BLaER1 treated with 17β-estradiol and CSF1 and Interleukin-3, amounts not matched to agents 10 nM and 100 nM (cell line): ENCODE results near the gene IGFBP5.

Experiments
- H3K27ac ChIP-seq, 11 experiments: shearing (Covaris generic); formaldehyde crosslinking; 2 replicates each; pipeline ENCODE4 v1.8.1; 2022
- H3K27me3 ChIP-seq, 11 experiments: shearing (Covaris generic); formaldehyde crosslinking; 2 replicates each; pipeline ENCODE4 v1.8.1; 2022
- H3K36me3 ChIP-seq, 11 experiments: shearing (Covaris generic); formaldehyde crosslinking; 2 replicates each; pipeline ENCODE4 v1.8.1; 2022
- H3K4me1 ChIP-seq, 10 experiments: shearing (Covaris generic); formaldehyde crosslinking; 2 replicates each; pipeline ENCODE4 v1.8.1; 2022
- H3K4me2 ChIP-seq, 11 experiments: shearing (Covaris generic); formaldehyde crosslinking; 2 replicates each; pipeline ENCODE4 v1.8.1; 2022
- H3K4me3 ChIP-seq, 10 experiments: shearing (Covaris generic); formaldehyde crosslinking; 2 replicates each; pipeline ENCODE4 v1.8.1; 2022
- H3K9ac ChIP-seq, 11 experiments: shearing (Covaris generic); formaldehyde crosslinking; 2 replicates each; pipeline ENCODE4 v1.8.1; 2022
- H3K9me3 ChIP-seq, 11 experiments: shearing (Covaris generic); formaldehyde crosslinking; replicated peaks in 1 of 11; 2 replicates each; pipeline ENCODE4 v1.8.1; 2022
- H4K20me1 ChIP-seq, 11 experiments: shearing (Covaris generic); formaldehyde crosslinking; 2 replicates each; pipeline ENCODE4 v1.8.1; 2022
- Cebpa-rat ChIP-seq, 11 experiments: shearing (Covaris generic); IDR thresholded peaks; 2 replicates each; pipeline ENCODE4 v1.8.1; 2022

IGFBP5 gene

DNA sequence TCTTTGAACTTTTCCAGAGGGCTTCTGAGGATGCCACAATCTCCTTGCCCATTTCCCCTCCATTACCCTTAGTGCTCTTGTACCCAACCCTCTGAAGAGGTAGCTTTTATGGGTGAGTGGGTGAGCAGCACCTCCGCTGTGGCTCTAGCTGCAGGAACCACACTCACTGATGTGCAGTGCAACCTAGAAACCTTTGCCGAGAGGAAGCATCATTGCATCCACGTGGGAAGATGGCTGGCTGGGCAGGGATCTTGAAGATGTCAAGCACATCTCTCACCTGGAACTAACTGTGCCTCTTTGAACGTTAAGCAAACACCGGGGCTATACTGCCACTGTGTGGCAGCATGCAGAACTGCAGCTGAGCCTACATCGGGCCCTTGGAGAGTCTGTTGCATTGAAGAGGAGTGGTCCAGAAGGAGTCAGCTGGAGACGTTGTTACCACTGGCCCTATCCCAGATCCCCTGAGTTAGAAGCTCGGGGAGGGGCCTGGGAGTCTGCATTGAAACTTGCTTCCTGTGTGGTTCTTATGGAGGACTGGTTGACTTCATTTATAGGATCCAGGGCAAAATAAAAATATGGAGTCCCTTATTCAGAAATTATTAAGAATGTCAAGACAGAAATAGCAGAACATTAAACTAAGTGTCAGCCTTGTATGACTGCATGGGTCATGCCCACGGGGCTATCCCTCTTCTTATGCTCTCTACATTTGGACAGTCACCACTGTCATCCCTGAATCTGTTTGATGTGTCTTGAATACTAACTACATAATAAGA lies 28.7 kb downstream of the IGFBP5 start:
- Histone ChIP-seq H3K4me3 (no peak overlapping the region), H3K27me3 (peaks cover 51 to 81% (median 62%) of the 10 kb centered on the region in 11 experiments), H3K4me1 (peaks cover 14 to 78% (median 70%) of the 10 kb centered on the region in 10 experiments; a peak in 19 of 20 replicates), H4K20me1 (peaks cover 0 to 88% (median 77%) of the 10 kb centered on the region in 11 experiments; a peak in 17 of 22 replicates), H3K9me3 (no peaks in the 10 kb centered on the region), H3K9ac (no peak overlapping the region), H3K27ac (no peak overlapping the region), H3K36me3 (peaks cover 0 to 37% (median 8%) of the 10 kb centered on the region in 11 experiments; a peak in 15 of 22 replicates), H3K4me2 (no peak overlapping the region)
- TF ChIP-seq Cebpa-rat (IDR thresholded peaks at IDR 0.05), result no peak

DNA sequence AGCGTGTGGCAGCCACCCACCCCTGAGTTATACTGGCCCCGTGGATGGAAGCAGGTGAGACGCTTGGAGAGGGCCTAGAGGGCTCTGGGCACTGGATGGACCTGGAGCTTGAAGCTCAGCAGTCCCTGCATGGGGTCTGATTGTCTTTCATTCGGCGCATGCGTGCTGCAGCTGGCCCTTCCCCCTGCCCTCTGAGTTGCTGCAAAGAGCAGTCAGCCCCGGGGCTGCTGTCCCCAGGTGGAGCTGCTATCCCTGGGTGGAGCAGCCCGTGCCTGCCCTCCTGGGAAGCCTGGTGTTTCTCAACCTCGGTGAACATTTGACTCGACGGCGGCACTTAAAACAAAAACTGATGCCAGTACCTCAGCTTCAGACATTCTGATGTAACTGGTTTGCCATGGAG lies 29.6 kb downstream of the IGFBP5 start:
- Histone ChIP-seq H3K27ac (no peak overlapping the region), H3K4me1 (peaks cover 8 to 74% (median 62%) of the 10 kb centered on the region in 10 experiments; a peak in 19 of 20 replicates), H3K4me2 (peak overlapping the region in 8 of 11 experiments; percentile 64 to 94 (median 85); a peak in 12 of 22 replicates), H3K27me3 (peaks cover 41 to 72% (median 55%) of the 10 kb centered on the region in 11 experiments), H4K20me1 (peaks cover 0 to 95% (median 79%) of the 10 kb centered on the region in 11 experiments; a peak in 17 of 22 replicates), H3K36me3 (peaks cover 0 to 46% (median 18%) of the 10 kb centered on the region in 11 experiments; a peak in 15 of 22 replicates), H3K9ac (peak overlapping the region in 1 of 11 experiments; percentile 4; a peak in 1 of 22 replicates), H3K9me3 (no peaks in the 10 kb centered on the region), H3K4me3 (no peak overlapping the region)
- TF ChIP-seq Cebpa-rat (IDR thresholded peaks at IDR 0.05), result no peak

DNA sequence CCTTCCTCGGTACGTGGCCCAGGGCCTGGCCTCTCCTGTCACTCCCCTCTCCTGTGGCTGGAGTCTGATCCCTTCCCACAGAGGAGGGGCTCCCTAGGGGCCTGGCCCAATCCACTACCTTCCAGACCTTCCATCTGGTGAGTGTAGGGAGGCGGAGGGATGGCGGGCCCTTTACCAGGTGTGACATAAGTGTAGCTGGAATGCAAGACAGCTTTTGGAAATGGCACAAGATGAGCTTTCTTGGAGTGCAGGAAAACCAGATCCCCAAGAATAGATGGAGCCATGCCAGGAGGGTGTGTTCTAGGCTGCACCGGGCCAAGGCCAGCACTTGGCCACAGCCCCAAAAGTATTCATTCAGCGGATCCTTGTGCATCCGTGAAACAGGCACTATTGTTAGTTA lies 30.1 kb downstream of the IGFBP5 start:
- TF ChIP-seq Cebpa-rat (IDR thresholded peaks at IDR 0.05), result no peak
- Histone ChIP-seq H3K9ac (peak overlapping the region in 2 of 11 experiments; percentile 4 to 14; a peak in 2 of 22 replicates), H3K36me3 (peaks cover 0 to 51% (median 21%) of the 10 kb centered on the region in 11 experiments; a peak in 15 of 22 replicates)

DNA sequence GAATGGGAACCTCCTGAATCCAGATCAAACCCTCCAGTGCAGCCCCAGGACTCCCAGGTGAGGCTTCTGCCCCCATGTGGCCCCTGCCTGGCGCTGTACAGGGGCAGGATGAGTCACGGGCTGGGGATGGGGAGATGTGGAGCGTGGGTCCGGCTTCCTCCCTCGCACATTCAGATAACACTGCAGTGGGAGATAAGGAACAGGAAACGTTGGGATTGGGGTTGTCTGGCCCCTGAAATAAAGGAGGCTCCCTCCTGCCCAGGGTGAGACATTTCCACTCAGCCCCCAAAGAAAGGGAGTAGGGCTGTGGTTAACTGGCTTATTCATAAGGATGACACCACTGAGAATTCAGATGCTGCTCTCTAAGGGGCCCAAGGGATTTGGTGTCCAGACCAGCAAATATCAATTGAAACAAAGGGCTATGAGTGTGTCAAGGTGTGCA lies 30.7 kb downstream of the IGFBP5 start:
- Histone ChIP-seq H4K20me1 (peaks cover 0 to 95% (median 79%) of the 10 kb centered on the region in 11 experiments; a peak in 17 of 22 replicates), H3K4me2 (peak overlapping the region; percentile 18 to 94 (median 76); a peak in 20 of 22 replicates), H3K9me3 (no peaks in the 10 kb centered on the region), H3K4me1 (peaks cover 0 to 70% (median 61%) of the 10 kb centered on the region in 10 experiments; a peak in 18 of 20 replicates), H3K36me3 (peaks cover 0 to 57% (median 27%) of the 10 kb centered on the region in 11 experiments; a peak in 15 of 22 replicates), H3K9ac (peak overlapping the region in 1 of 11 experiments; percentile 29; a peak in 1 of 22 replicates), H3K27ac (0 out of 22 replicates have a peak overlapping the region, but pooled peaks of 2 of the 11 experiments have one; percentile 5 to 16), H3K27me3 (peaks cover 30 to 61% (median 47%) of the 10 kb centered on the region in 11 experiments), H3K4me3 (peak overlapping the region in 1 of 10 experiments; percentile 21; a peak in 1 of 20 replicates)
- no peak for TF ChIP-seq Cebpa-rat (IDR thresholded peaks at IDR 0.05)

More for the DNA sequence above, 30.1 kb downstream of the IGFBP5 start:
- Histone ChIP-seq H3K4me1 (peaks cover 3 to 70% (median 62%) of the 10 kb centered on the region in 10 experiments; a peak in 19 of 20 replicates), H3K4me3 (no peak overlapping the region), H3K27me3 (peaks cover 37 to 67% (median 52%) of the 10 kb centered on the region in 11 experiments), H3K4me2 (peak overlapping the region in 10 of 11 experiments; percentile 18 to 94 (median 79); a peak in 19 of 22 replicates), H4K20me1 (peaks cover 0 to 95% (median 79%) of the 10 kb centered on the region in 11 experiments; a peak in 17 of 22 replicates), H3K9me3 (no peaks in the 10 kb centered on the region), H3K27ac (0 out of 22 replicates have a peak overlapping the region, but pooled peaks of 1 of the 11 experiments have one; percentile 16)

DNA sequence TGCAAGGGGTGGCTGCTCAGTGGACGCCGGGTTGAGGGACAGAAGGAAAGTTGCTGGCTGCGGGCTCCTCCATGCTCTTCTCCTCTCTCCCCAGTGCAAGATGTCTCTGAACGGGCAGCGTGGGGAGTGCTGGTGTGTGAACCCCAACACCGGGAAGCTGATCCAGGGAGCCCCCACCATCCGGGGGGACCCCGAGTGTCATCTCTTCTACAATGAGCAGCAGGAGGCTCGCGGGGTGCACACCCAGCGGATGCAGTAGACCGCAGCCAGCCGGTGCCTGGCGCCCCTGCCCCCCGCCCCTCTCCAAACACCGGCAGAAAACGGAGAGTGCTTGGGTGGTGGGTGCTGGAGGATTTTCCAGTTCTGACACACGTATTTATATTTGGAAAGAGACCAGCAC lies 31.5 kb downstream of the IGFBP5 start:
- Histone ChIP-seq H3K9me3 (no peaks in the 10 kb centered on the region), H3K9ac (peak overlapping the region in 4 of 11 experiments; percentile 6 to 49 (median 26); a peak in 3 of 22 replicates), H3K4me1 (peaks cover 0 to 70% (median 61%) of the 10 kb centered on the region in 10 experiments; a peak in 18 of 20 replicates), H4K20me1 (peaks cover 0 to 97% (median 79%) of the 10 kb centered on the region in 11 experiments; a peak in 17 of 22 replicates), H3K36me3 (peaks cover 0 to 64% (median 27%) of the 10 kb centered on the region in 11 experiments; a peak in 16 of 22 replicates), H3K4me2 (peak overlapping the region in 10 of 11 experiments; percentile 18 to 94 (median 79); a peak in 18 of 22 replicates), H3K27me3 (peaks cover 23 to 53% (median 39%) of the 10 kb centered on the region in 11 experiments), H3K27ac (0 out of 22 replicates have a peak overlapping the region, but pooled peaks of 1 of the 11 experiments have one; percentile 5), H3K4me3 (peak overlapping the region in 1 of 10 experiments; percentile 21; a peak in 2 of 20 replicates)
- no peak for TF ChIP-seq Cebpa-rat (IDR thresholded peaks at IDR 0.05)

DNA sequence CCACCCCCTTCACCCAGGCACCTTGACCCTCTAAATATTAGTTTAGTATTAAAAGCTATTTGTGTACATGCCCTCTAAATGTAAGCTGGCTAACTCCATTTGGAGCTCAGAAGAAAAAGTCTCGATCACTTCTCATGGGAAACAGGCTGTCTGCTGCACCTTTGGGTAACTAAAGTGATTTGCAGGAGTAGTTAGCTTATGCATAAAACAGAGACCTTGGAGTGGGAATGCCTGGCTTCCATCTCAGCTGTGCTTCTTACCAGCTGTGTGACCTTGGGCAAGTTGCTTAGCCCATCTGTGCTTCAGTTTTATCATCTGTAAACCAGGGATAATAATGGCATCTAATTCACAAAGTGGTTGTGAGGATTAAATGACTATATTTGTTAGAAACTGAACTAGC lies 32.2 kb downstream of the IGFBP5 start:
- H3K9ac ChIP-seq, result 0 out of 22 replicates have a peak overlapping the region, but pooled peaks of 1 of the 11 experiments have one; percentile 2
- H4K20me1 ChIP-seq, result peaks cover 0 to 97% (median 84%) of the 10 kb centered on the region in 11 experiments; a peak in 18 of 22 replicates
- H3K4me3 ChIP-seq, result no peak overlapping the region
- no peaks in the 10 kb centered on the region for H3K9me3 ChIP-seq
- H3K27me3 ChIP-seq, result peaks cover 15 to 46% (median 32%) of the 10 kb centered on the region in 11 experiments
- H3K36me3 ChIP-seq, result peaks cover 0 to 71% (median 29%) of the 10 kb centered on the region in 11 experiments; a peak in 16 of 22 replicates
- no peak overlapping the region for H3K27ac ChIP-seq
- TF ChIP-seq Cebpa-rat (IDR thresholded peaks at IDR 0.05), result no peak
- H3K4me1 ChIP-seq, result peaks cover 0 to 73% (median 66%) of the 10 kb centered on the region in 10 experiments; a peak in 18 of 20 replicates
- H3K4me2 ChIP-seq, result peak overlapping the region in 8 of 11 experiments; percentile 64 to 94 (median 85); a peak in 15 of 22 replicates

DNA sequence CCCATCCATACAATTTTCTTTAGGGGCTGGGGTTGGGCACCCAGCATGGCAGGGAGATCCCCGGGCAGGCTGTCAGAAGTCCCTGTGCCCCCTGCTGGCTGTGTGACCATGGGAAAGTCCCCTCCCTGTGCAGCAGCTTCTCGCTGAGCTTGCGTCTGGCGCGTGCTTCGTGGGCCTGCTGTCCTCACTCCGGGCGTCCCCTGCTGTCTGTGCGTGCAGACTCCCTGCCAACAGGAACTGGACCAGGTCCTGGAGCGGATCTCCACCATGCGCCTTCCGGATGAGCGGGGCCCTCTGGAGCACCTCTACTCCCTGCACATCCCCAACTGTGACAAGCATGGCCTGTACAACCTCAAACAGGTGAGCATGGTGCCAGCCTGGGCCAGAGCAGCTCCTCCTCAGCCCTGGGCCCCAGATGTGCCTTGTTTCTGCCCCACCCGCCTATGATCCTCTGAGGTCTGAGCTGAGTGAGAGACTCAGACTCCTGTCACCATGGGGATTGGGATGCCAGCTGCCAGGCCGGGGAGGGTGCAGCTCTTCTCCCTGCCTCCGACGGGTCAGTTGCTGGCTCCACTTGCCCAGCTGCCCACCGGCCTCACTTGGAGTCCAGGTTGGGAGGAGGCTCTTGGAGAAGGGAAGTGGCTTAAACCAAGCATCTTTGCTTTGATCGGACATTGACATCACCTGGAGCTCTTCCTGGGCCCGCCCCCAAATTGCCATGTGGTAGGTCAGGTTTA lies 33.5 kb downstream of the IGFBP5 start:
- peak overlapping the region in 4 of 11 experiments; percentile 7 to 92 (median 23); a peak in 4 of 22 replicates for H3K4me2 ChIP-seq
- H3K27me3 ChIP-seq, result peaks cover 11 to 34% (median 24%) of the 10 kb centered on the region in 11 experiments; a peak in 18 of 22 replicates
- peaks cover 0 to 83% (median 77%) of the 10 kb centered on the region in 10 experiments; a peak in 18 of 20 replicates for H3K4me1 ChIP-seq
- H3K4me3 ChIP-seq, result no peak overlapping the region
- peaks cover 0 to 84% (median 34%) of the 10 kb centered on the region in 11 experiments; a peak in 16 of 22 replicates for H3K36me3 ChIP-seq
- TF ChIP-seq Cebpa-rat (IDR thresholded peaks at IDR 0.05), result no peak
- H3K9me3 ChIP-seq, result no peaks in the 10 kb centered on the region
- peaks cover 0 to 100% (median 95%) of the 10 kb centered on the region in 11 experiments; a peak in 18 of 22 replicates for H4K20me1 ChIP-seq
- no peak overlapping the region for H3K9ac ChIP-seq
- H3K27ac ChIP-seq, result no peak overlapping the region
